ENCODE measurements around the gene RSAD1.

- no peak for TF ChIP-seq POLR2A (IDR thresholded peaks at IDR 0.05)
- TF ChIP-seq, protein P1, sequence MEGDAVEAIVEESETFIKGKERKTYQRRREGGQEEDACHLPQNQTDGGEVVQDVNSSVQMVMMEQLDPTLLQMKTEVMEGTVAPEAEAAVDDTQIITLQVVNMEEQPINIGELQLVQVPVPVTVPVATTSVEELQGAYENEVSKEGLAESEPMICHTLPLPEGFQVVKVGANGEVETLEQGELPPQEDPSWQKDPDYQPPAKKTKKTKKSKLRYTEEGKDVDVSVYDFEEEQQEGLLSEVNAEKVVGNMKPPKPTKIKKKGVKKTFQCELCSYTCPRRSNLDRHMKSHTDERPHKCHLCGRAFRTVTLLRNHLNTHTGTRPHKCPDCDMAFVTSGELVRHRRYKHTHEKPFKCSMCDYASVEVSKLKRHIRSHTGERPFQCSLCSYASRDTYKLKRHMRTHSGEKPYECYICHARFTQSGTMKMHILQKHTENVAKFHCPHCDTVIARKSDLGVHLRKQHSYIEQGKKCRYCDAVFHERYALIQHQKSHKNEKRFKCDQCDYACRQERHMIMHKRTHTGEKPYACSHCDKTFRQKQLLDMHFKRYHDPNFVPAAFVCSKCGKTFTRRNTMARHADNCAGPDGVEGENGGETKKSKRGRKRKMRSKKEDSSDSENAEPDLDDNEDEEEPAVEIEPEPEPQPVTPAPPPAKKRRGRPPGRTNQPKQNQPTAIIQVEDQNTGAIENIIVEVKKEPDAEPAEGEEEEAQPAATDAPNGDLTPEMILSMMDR (IDR thresholded peaks at IDR 0.05): no peak
Observed at GRCh38 chr17:50437409-50437808, 41.3 kb upstream of the RSAD1 start.

Measured in body of pancreas (tissue), 4 donors.